HEK293 (cell line): ENCODE measurements around the gene INO80B.

Source experiments
- KLF8 ChIP-seq: fragments of 450-650 bp; formaldehyde crosslinking; IDR thresholded peaks from 2 replicates; pipeline ENCODE4 v1.5.1; 2016; ENCODE audit warnings: missing biosample characterization, missing genetic modification characterization
- SCRT2 ChIP-seq: fragments of 450-650 bp; formaldehyde crosslinking; IDR thresholded peaks from 2 replicates; pipeline ENCODE4 v1.5.1; 2016; ENCODE audit warnings: missing biosample characterization, missing genetic modification characterization
- TRIM28 ChIP-seq: IDR thresholded peaks from 2 replicates; pipeline ENCODE4 v1.6.1; 2011; ENCODE audit warnings: low read length, control low read depth, borderline replicate concordance
- ZBTB11 ChIP-seq: fragments of 450-650 bp; formaldehyde crosslinking; conservative IDR thresholded peaks from 2 replicates; pipeline ENCODE4 v1.5.1; 2016; ENCODE audit warnings: low read depth, missing biosample characterization, missing genetic modification characterization
- ZBTB44 ChIP-seq: fragments of 450-650 bp; IDR thresholded peaks from 2 replicates; pipeline ENCODE4 v1.5.1; 2018; ENCODE audit warnings: missing biosample characterization, mild to moderate bottlenecking, missing genetic modification characterization
- ZFHX2 ChIP-seq: fragments of 450-650 bp; formaldehyde crosslinking; conservative IDR thresholded peaks from 2 replicates; pipeline ENCODE4 v1.5.1; 2016; ENCODE audit warnings: missing biosample characterization, missing genetic modification characterization
- ZFP3 ChIP-seq: fragments of 450-650 bp; formaldehyde crosslinking; IDR thresholded peaks from 2 replicates; pipeline ENCODE4 v1.5.1; 2016; ENCODE audit warnings: low read depth, missing biosample characterization, missing genetic modification characterization
- ZNF10 ChIP-seq: fragments of 450-650 bp; formaldehyde crosslinking; IDR thresholded peaks from 2 replicates; pipeline ENCODE4 v1.5.1; 2017; ENCODE audit warnings: missing biosample characterization, missing genetic modification characterization
- ZNF335 ChIP-seq: fragments of 450-650 bp; formaldehyde crosslinking; conservative IDR thresholded peaks from 2 replicates; pipeline ENCODE4 v1.5.1; 2016; ENCODE audit warnings: missing biosample characterization, missing genetic modification characterization
- ZNF416 ChIP-seq: fragments of 450-650 bp; formaldehyde crosslinking; IDR thresholded peaks from 2 replicates; pipeline ENCODE4 v1.5.1; 2016; ENCODE audit warnings: missing biosample characterization, missing genetic modification characterization
- ZNF555 ChIP-seq: fragments of 450-650 bp; formaldehyde crosslinking; conservative IDR thresholded peaks from 2 replicates; pipeline ENCODE4 v1.5.1; 2017; ENCODE audit warnings: missing biosample characterization, mild to moderate bottlenecking, missing genetic modification characterization, inconsistent platforms
- ZNF571 ChIP-seq: fragments of 450-650 bp; formaldehyde crosslinking; IDR thresholded peaks from 2 replicates; pipeline ENCODE4 v1.5.0; 2017; ENCODE audit warnings: missing biosample characterization, missing genetic modification characterization
- ZNF626 ChIP-seq: fragments of 450-650 bp; sonication (Bioruptor Pico); formaldehyde crosslinking; IDR thresholded peaks from 2 replicates; pipeline ENCODE4 v1.5.1; 2018; ENCODE audit warnings: missing biosample characterization, missing genetic modification characterization, inconsistent platforms
- TF ChIP-seq, protein P1 (sequence below): fragments of 450-650 bp; formaldehyde crosslinking; IDR thresholded peaks from 2 replicates; pipeline ENCODE4 v1.5.1; 2016; ENCODE audit warnings: missing biosample characterization, missing genetic modification characterization
- TF ChIP-seq, protein P2 (sequence below): fragments of 450-650 bp; formaldehyde crosslinking; IDR thresholded peaks from 2 replicates; pipeline ENCODE4 v1.5.1; 2016; ENCODE audit warnings: missing biosample characterization, missing genetic modification characterization

The INO80B gene

GRCh38 chr2:74507145-74507925 is 52.4 kb downstream of the INO80B start, which contains the start of gene PCGF1 (continued):
- TF ChIP-seq, protein P1, sequence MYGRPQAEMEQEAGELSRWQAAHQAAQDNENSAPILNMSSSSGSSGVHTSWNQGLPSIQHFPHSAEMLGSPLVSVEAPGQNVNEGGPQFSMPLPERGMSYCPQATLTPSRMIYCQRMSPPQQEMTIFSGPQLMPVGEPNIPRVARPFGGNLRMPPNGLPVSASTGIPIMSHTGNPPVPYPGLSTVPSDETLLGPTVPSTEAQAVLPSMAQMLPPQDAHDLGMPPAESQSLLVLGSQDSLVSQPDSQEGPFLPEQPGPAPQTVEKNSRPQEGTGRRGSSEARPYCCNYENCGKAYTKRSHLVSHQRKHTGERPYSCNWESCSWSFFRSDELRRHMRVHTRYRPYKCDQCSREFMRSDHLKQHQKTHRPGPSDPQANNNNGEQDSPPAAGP (tag by site-specific recombination) = peak; percentile 95
- TF ChIP-seq ZFP3 = no peak
- TF ChIP-seq, protein P2, sequence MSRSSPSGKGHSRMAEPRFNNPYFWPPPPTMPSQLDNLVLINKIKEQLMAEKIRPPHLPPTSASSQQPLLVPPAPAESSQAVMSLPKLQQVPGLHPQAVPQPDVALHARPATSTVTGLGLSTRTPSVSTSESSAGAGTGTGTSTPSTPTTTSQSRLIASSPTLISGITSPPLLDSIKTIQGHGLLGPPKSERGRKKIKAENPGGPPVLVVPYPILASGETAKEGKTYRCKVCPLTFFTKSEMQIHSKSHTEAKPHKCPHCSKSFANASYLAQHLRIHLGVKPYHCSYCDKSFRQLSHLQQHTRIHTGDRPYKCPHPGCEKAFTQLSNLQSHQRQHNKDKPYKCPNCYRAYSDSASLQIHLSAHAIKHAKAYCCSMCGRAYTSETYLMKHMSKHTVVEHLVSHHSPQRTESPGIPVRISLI = no peak
- 0 out of 2 replicates have a peak, but pooled peaks have one; percentile 43 for TF ChIP-seq TRIM28
- TF ChIP-seq ZBTB44 = no peak
- peak; percentile 62 for TF ChIP-seq ZFHX2
- TF ChIP-seq ZBTB11 (tag by site-specific recombination) = no peak
- TF ChIP-seq ZNF626 (tag by site-specific recombination) = no peak
- no peak for TF ChIP-seq ZNF10
- TF ChIP-seq ZNF555 (tag by site-specific recombination) = no peak
- peak; percentile 95 for TF ChIP-seq ZNF335 (tag by site-specific recombination)
- TF ChIP-seq SCRT2 (tag by site-specific recombination) = no peak
- no peak for TF ChIP-seq ZNF571 (tag by site-specific recombination)
- TF ChIP-seq KLF8 (tag by site-specific recombination) = peak; percentile 71
- no peak for TF ChIP-seq ZNF416 (tag by site-specific recombination)
